Transverse colon (tissue), 4 donors: ENCODE data around the gene NNAT. TPM values are rescaled to one million over a fixed set of nuclear protein-coding genes. Genes with fewer than 3 reads are reported as not detected.
A peak's percentile ranks its signal among the peaks of the same experiment; 100 is the strongest.
"Not testable (repeated sequence)": the region's sequence is repeated elsewhere in the genome, so short reads cannot be mapped to it uniquely, and the experiment has no call there.

Experiments used
- DNase-seq: peaks from one replicate; pipeline ENCODE4 v3.0.0-alpha.2; 2019
- H3K27ac ChIP-seq, 4 donors: fragments of 200-600 bp; sonication (generic); 2 replicates each; pipeline ENCODE4 v1.5.1; 2016 to 2018; ENCODE audit warnings: inconsistent platforms in 4 of 4
- H3K27me3 ChIP-seq: fragments of 200-600 bp; sonication (generic); 2 replicates; pipeline ENCODE4 v1.5.1; 2017; ENCODE audit warnings: inconsistent platforms
- H3K36me3 ChIP-seq, 4 donors: fragments of 200-600 bp; sonication (generic); 2 replicates each; pipeline ENCODE4 v1.5.1; 2017 to 2019; ENCODE audit warnings: inconsistent platforms in 4 of 4
- H3K4me1 ChIP-seq, 4 donors: fragments of 200-600 bp; sonication (generic); 2 replicates each; pipeline ENCODE4 v1.5.1; 2017 to 2020; ENCODE audit warnings: inconsistent platforms in 4 of 4
- H3K4me3 ChIP-seq, 4 donors: fragments of 200-600 bp; sonication (generic); 1 replicate in 1 of 4; 2 replicates in 3 of 4; pipeline versions ENCODE4 v1.5.1 to v1.6.1; 2017 to 2019; ENCODE audit warnings: inconsistent platforms in 4 of 4
- H3K9me3 ChIP-seq, 2 donors: fragments of 200-600 bp; sonication (generic); 2 replicates each; pipeline ENCODE4 v1.5.1; 2017 to 2019; ENCODE audit warnings: inconsistent platforms in 2 of 2
- CTCF ChIP-seq, 5 experiments: fragments of 200-600 bp in 3 of 5; fragments of 450-650 bp in 2 of 5; sonication (generic) in 3 of 5; IDR thresholded peaks; 1 replicate in 2 of 5; 2 replicates in 3 of 5; pipeline ENCODE4 v1.5.1; 2016 to 2017; ENCODE audit warnings: antibody characterized with exemption in 5 of 5, inconsistent platforms in 3 of 5, mild to moderate bottlenecking in 2 of 5, moderate library complexity in 1 of 5
- EP300 ChIP-seq: sonication (generic); formaldehyde crosslinking; IDR thresholded peaks from one replicate; pipeline ENCODE4 v1.6.1; 2017; ENCODE audit warnings: antibody characterized with exemption, low read depth
- POLR2A ChIP-seq: fragments of 450-650 bp; IDR thresholded peaks from one replicate; pipeline ENCODE4 v1.6.1; 2016; ENCODE audit warnings: antibody characterized with exemption, mild to moderate bottlenecking, moderate library complexity
- POLR2AphosphoS5 ChIP-seq, 3 donors: sonication (generic); formaldehyde crosslinking; IDR thresholded peaks; one replicate each; pipeline ENCODE4 v1.6.1; 2016; ENCODE audit warnings: antibody characterized with exemption in 3 of 3
- WGBS, 2 donors: methylation state at CpG; one replicate each; pipeline ENCODE4 v1.1.5; 2018; ENCODE audit warnings: low coverage in 1 of 2; 5-methylcytosine and 5-hydroxymethylcytosine counted together
- in situ Hi-C, 4 donors: fragments of 200-750 bp; cut with MboI; loops; one replicate each; pipeline versions ENCODE4 v1.15.0 to v1.15.1; 2017; ENCODE audit warnings: low sequenced_read_pairs in 3 of 4, low pct_ligation_motif_present in 1 of 4, low pct_unique_long_range_greater_than_20kb in 1 of 4
- intact Hi-C: fragments of 100-400 bp; cut with DNase I; formaldehyde crosslinking; loops from one replicate; pipeline ENCODE4 v1.15.1; 2023; ENCODE audit warnings: low total_unique reads
- total RNA-seq, 4 donors: library from RNA; depleted of rRNA; stranded (reverse); fragments of >200 nt; gene quantifications; one replicate each; pipeline ENCODE4 v1.1.0, GENCODE V29; 2016

The NNAT gene
- total RNA-seq, 4 donors from 2014 or later, result 11.3 to 33.0 (median 14.3) TPM

GRCh38 chr20:37540001-37540400 is 19.0 kb downstream of the NNAT start:
- Histone ChIP-seq H3K36me3 (no peaks in the 10 kb centered on the region), H3K9me3 (no peaks in the 10 kb centered on the region), H3K4me3 (no peak overlapping the region), H3K27me3 (no peaks in the 10 kb centered on the region), H3K27ac (peak overlapping the region in 2 of 4 donors; percentile 16 to 19), H3K4me1 (peaks cover 0 to 52% (median 19%) of the 10 kb centered on the region in 4 donors)
- no peak for TF ChIP-seq EP300
- TF ChIP-seq POLR2AphosphoS5 (IDR thresholded peaks at IDR 0.05), result no peak
- no peak for TF ChIP-seq POLR2A
- TF ChIP-seq CTCF (IDR thresholded peaks at IDR 0.05), result no peak
- intact Hi-C loops (no loop called here), in situ Hi-C loops (loop anchor here in 1 of 4 donors (25.0 kb wide), 1 partner anchor 153 kb away; no protein-coding TSS in a partner anchor)
- DNase-seq, result no peak
- 13 to 21% methylated on average over 2 to 5 of the region's 5 CpGs for WGBS, 2 donors

- in situ Hi-C loops, result loop anchor here in 1 of 4 donors (25.0 kb wide), 1 partner anchor 154 kb away; no protein-coding TSS in a partner anchor
- DNase-seq, H3K9me3 ChIP-seq, intact Hi-C loops, H3K27me3 ChIP-seq, H3K4me3 ChIP-seq, H3K36me3 ChIP-seq: not testable (repeated sequence)
- Histone ChIP-seq H3K27ac (peak overlapping the region in 1 of 4 donors; percentile 19), H3K4me1 (peaks cover 0 to 44% (median 14%) of the 10 kb centered on the region in 4 donors)
- 86 to 100% methylated on average over 1 of the region's 1 CpG for WGBS, 2 donors
Observed at GRCh38 chr20:37540838-37541237, 19.8 kb downstream of the NNAT start.

GRCh38 chr20:37541326-37541725 is 20.3 kb downstream of the NNAT start:
- peaks cover 0 to 39% (median 12%) of the 10 kb centered on the region in 4 donors for H3K4me1 ChIP-seq
- peak overlapping the region in 1 of 4 donors; percentile 46 for H3K27ac ChIP-seq
- intact Hi-C loops (no loop called here), in situ Hi-C loops (loop anchor here in 1 of 4 donors (25.0 kb wide), 1 partner anchor 154 kb away; no protein-coding TSS in a partner anchor)
- H3K36me3 ChIP-seq, result no peaks in the 10 kb centered on the region
- H3K9me3 ChIP-seq, result no peaks in the 10 kb centered on the region
- DNase-seq, result no peak
- H3K27me3 ChIP-seq, result no peaks in the 10 kb centered on the region
- no peak for TF ChIP-seq POLR2AphosphoS5 (IDR thresholded peaks at IDR 0.05)
- TF ChIP-seq CTCF (IDR thresholded peaks at IDR 0.05), result no peak
- no peak for TF ChIP-seq EP300
- TF ChIP-seq POLR2A, result no peak
- WGBS, 2 donors, result 94% methylated on average over 5 of the region's 5 CpGs; no CpG with 5 or more reads in 1 of the 2 donors
- H3K4me3 ChIP-seq, result no peak overlapping the region

DNA sequence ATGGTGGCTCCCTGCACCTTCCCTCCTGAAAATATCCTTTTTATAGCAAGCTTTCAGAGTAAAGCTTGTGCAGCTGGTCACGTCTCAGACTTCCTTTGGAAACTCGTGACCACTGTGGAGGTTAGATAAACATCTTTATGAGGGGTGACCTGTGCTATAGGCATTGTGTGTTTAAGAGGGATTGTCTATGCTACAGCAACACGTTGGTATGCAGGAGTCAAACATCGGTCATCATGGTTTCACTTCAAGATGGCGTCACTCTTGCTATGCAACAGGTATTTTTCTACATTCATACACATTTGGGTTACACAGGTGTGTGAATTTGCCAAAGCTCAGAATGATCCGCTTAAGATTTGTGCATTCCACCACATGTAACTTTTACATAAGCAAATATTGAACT is 21.2 kb downstream of the NNAT start:
- TF ChIP-seq CTCF (IDR thresholded peaks at IDR 0.05), result no peak
- no peak for TF ChIP-seq EP300
- TF ChIP-seq POLR2A, result no peak
- no peak for TF ChIP-seq POLR2AphosphoS5 (IDR thresholded peaks at IDR 0.05)
- H3K4me3 ChIP-seq, result no peak overlapping the region
- H3K36me3 ChIP-seq, result no peaks in the 10 kb centered on the region
- in situ Hi-C loops (loop anchor here in 1 of 4 donors (25.0 kb wide), 1 partner anchor 155 kb away; no protein-coding TSS in a partner anchor), intact Hi-C loops (no loop called here)
- H3K27me3 ChIP-seq, result no peaks in the 10 kb centered on the region
- DNase-seq, result no peak
- peaks cover 0 to 36% (median 10%) of the 10 kb centered on the region in 4 donors for H3K4me1 ChIP-seq
- no peaks in the 10 kb centered on the region for H3K9me3 ChIP-seq
- H3K27ac ChIP-seq, result peak overlapping the region in 1 of 4 donors; percentile 46
- whole genome bisulfite sequencing, 2 donors, result 42 to 48% methylated on average over 3 to 6 of the region's 6 CpGs
